22Rv1 (cell line): ENCODE data around the gene SARNP.

Source experiments
- ZFX ChIP-seq: fragments of 450-650 bp; IDR thresholded peaks from 2 replicates; pipeline ENCODE4 v1.6.1; 2017; ENCODE audit warnings: antibody characterized with exemption, borderline replicate concordance
- TF ChIP-seq, protein P1 (sequence below): fragments of 450-650 bp; IDR thresholded peaks from 2 replicates; pipeline ENCODE4 v1.5.1; 2017; ENCODE audit warnings: mild to moderate bottlenecking

DNA sequence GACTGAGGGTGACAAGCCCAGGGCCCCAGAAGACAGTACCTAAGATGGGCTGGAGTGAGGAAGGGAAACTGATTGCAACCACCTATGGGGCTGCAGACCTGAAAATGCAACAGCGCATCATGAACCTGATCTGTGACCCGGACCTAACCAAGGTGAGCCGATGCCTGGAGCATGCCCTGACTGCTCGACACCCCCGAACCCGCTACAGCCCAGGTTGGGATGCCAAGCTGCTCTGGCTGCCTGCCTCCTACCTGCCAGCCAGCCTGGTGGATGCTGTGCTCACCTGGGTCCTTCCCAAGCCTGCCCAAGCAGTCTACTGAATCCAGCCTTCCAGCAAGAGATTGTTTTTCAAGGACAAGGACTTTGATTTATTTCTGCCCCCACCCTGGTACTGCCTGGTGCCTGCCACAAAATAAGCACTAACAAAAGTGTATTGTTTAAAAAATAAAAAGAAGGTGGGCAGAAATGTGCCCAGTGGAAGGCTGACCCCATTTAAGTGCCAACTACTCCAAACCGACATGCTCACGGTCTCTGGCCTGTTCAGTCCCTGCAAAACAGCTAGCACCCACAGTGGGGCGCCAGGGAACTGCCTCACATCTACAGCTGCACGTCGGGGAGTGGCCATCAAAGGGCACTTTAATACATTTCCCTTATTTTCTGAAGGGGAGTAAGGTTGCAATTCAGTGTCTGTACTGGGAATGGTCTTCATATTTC lies 93.1 kb downstream of the SARNP start:
- TF ChIP-seq, protein P1, sequence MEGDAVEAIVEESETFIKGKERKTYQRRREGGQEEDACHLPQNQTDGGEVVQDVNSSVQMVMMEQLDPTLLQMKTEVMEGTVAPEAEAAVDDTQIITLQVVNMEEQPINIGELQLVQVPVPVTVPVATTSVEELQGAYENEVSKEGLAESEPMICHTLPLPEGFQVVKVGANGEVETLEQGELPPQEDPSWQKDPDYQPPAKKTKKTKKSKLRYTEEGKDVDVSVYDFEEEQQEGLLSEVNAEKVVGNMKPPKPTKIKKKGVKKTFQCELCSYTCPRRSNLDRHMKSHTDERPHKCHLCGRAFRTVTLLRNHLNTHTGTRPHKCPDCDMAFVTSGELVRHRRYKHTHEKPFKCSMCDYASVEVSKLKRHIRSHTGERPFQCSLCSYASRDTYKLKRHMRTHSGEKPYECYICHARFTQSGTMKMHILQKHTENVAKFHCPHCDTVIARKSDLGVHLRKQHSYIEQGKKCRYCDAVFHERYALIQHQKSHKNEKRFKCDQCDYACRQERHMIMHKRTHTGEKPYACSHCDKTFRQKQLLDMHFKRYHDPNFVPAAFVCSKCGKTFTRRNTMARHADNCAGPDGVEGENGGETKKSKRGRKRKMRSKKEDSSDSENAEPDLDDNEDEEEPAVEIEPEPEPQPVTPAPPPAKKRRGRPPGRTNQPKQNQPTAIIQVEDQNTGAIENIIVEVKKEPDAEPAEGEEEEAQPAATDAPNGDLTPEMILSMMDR: peak; percentile 84
- no peak for TF ChIP-seq ZFX
